K562 (cell line): Measurements from ENCODE around the gene S100G. TPM values are rescaled to one million over a fixed set of nuclear protein-coding genes. Genes with fewer than 3 reads are reported as not detected.
"Not testable (repeated sequence)": the region's sequence is repeated elsewhere in the genome, so short reads cannot be mapped to it uniquely, and the experiment has no call there.

Source experiments
- ATAC-seq: fragments of 200-7000 bp; cut with Tn5 transposase; 3 replicates; pipeline ENCODE4 v1.9.1; 2020; ENCODE audit warnings: moderate library complexity
- BruUV-seq: library from RNA; stranded (reverse); fragments of 400-500 nt; replicated peaks from 2 replicates; lab custom pipeline; 2021; lab: Mats Ljungman, UMichigan
- CTCF ChIA-PET: fragments of 300-600 bp; formaldehyde crosslinking; extraction: SDS; loops from one replicate; lab custom pipeline; 2021; ENCODE audit warnings: low intra/inter-chr PET ratio; lab: Yijun Ruan, JAX
- POLR2A ChIA-PET: fragments of 300-600, 350-650 bp; sonication (Branson Sonifier 250); formaldehyde crosslinking; extraction: SDS; loops from one replicate; lab custom pipeline; 2021; ENCODE audit warnings: antibody characterized with exemption, inconsistent platforms; lab: Yijun Ruan, JAX
- DNase-seq, 4 experiments: peaks; one replicate each; pipeline versions ENCODE4 v3.0.0 to v3.0.0-alpha.2; 2011 to 2018; ENCODE audit warnings: low spot score in 3 of 4, mixed read lengths in 3 of 4; ENCODE audit errors: extremely low read depth in 1 of 4
- FAIRE-seq: peaks from 2 replicates; lab custom pipeline; 2011; peaks lifted over from hg19 to GRCh38; lab: Jason Lieb, UNC
- H2AFZ ChIP-seq: 2 replicates; pipeline ENCODE4 v1.6.0; 2011; ENCODE audit warnings: low read depth, low read length, control low read depth, inconsistent platforms
- H3K27ac ChIP-seq: fragments of 200-600 bp; 3 replicates; pipeline ENCODE4 v1.8.0; 2011; ENCODE audit warnings: low read depth, mild to moderate bottlenecking, control low read depth, inconsistent platforms, low read length, moderate library complexity, mixed read lengths; ENCODE audit errors: extremely low read depth
- H3K27me3 ChIP-seq, 2 experiments: fragments of 300-600 bp in 1 of 2; 2 replicates in 1 of 2; 3 replicates in 1 of 2; pipeline versions ENCODE4 v1.6.0 to v1.8.0; 2011; ENCODE audit warnings: inconsistent platforms in 2 of 2, low read length in 2 of 2, mild to moderate bottlenecking in 1 of 2, mixed read lengths in 1 of 2, moderate library complexity in 1 of 2; ENCODE audit not compliant: control insufficient read depth in 2 of 2, insufficient read depth in 2 of 2
- H3K36me3 ChIP-seq: fragments of 300-600 bp; 3 replicates; pipeline ENCODE4 v1.8.0; 2011; ENCODE audit warnings: mild to moderate bottlenecking, low read length, inconsistent platforms; ENCODE audit not compliant: control insufficient read depth, insufficient read depth
- H3K4me1 ChIP-seq, 2 experiments: fragments of 200-600 bp in 1 of 2; replicated peaks in 1 of 2; 2 replicates in 1 of 2; 3 replicates in 1 of 2; pipeline versions ENCODE4 v1.5.1 to v1.8.0; 2011; ENCODE audit warnings: inconsistent platforms in 2 of 2, low read length in 2 of 2, mild to moderate bottlenecking in 1 of 2, mixed read lengths in 1 of 2, moderate library complexity in 1 of 2; ENCODE audit not compliant: control insufficient read depth in 2 of 2, insufficient read depth in 2 of 2
- H3K4me2 ChIP-seq: 2 replicates; pipeline ENCODE4 v1.6.1; 2011; ENCODE audit warnings: low read length, control low read depth, inconsistent platforms, mixed read lengths; ENCODE audit not compliant: insufficient read depth
- H3K4me3 ChIP-seq: fragments of 200-600 bp; sonication (generic), shearing (Covaris generic); 2 replicates; pipeline ENCODE4 v1.5.1; 2016; ENCODE audit warnings: control low read depth, inconsistent platforms
- H3K79me2 ChIP-seq: fragments of 200-600 bp; 3 replicates; pipeline ENCODE4 v1.8.0; 2011; ENCODE audit warnings: low read length, inconsistent platforms; ENCODE audit not compliant: control insufficient read depth, insufficient read depth
- H3K9ac ChIP-seq, 2 experiments: 2 replicates each; pipeline versions ENCODE4 v1.6.0 to v1.6.1; 2011; ENCODE audit warnings: low read depth in 2 of 2, low read length in 2 of 2, control low read depth in 1 of 2, inconsistent platforms in 1 of 2, mild to moderate bottlenecking in 1 of 2, mixed read lengths in 1 of 2; ENCODE audit not compliant: insufficient read depth in 1 of 2
- H3K9me1 ChIP-seq: one replicate; pipeline ENCODE4 v1.6.0; 2011; ENCODE audit warnings: inconsistent platforms, mild to moderate bottlenecking, low read length, moderate library complexity; ENCODE audit not compliant: control insufficient read depth, insufficient read depth
- H3K9me3 ChIP-seq: replicated peaks from 2 replicates; pipeline ENCODE4 v1.5.1; 2011; ENCODE audit warnings: low read depth, low read length, inconsistent platforms; ENCODE audit not compliant: control insufficient read depth, insufficient read depth
- H4K20me1 ChIP-seq: replicated peaks from 2 replicates; pipeline ENCODE4 v1.6.1; 2011; ENCODE audit warnings: low read length, inconsistent platforms, mixed read lengths; ENCODE audit not compliant: control insufficient read depth, insufficient read depth
- BRCA1 ChIP-seq, 2 experiments: fragments of 450-650 bp in 1 of 2; sonication (generic) in 1 of 2; formaldehyde crosslinking in 1 of 2; IDR thresholded peaks; 2 replicates each; pipeline versions ENCODE4 v1.5.0 to v1.6.1; 2017 to 2020; ENCODE audit warnings: mild to moderate bottlenecking in 1 of 2, missing genetic modification reagents in 1 of 2
- CHD2 ChIP-seq: IDR thresholded peaks from 2 replicates; pipeline ENCODE4 v1.6.1; 2011; ENCODE audit warnings: low read depth, low read length
- HMGN3 ChIP-seq: IDR thresholded peaks from 2 replicates; pipeline ENCODE4 v1.6.1; 2011; ENCODE audit warnings: borderline replicate concordance, low read depth, mild to moderate bottlenecking, mixed read lengths, low read length; ENCODE audit not compliant: insufficient read length; ENCODE audit errors: extremely low read depth
- RBM25 ChIP-seq: fragments of 200-400 bp; formaldehyde crosslinking; IDR thresholded peaks from 2 replicates; pipeline ENCODE4 v1.6.1; 2018; ENCODE audit warnings: low read length, low read depth, moderate library complexity; ENCODE audit not compliant: severe bottlenecking
- WGBS: fragments of 100-300 bp; shearing (Covaris generic); methylation state at CpG from one replicate; pipeline ENCODE4 v1.1.6; 2016; ENCODE audit warnings: low coverage, mixed read lengths; ENCODE audit not compliant: insufficient coverage; ENCODE audit errors: missing lambda C conversion rate; 5-methylcytosine and 5-hydroxymethylcytosine counted together
- in situ Hi-C: fragments of 300-500 bp; cut with MboI; formaldehyde crosslinking; loops from 4 replicates; pipeline ENCODE4 v1.15.0; 2018; ENCODE audit warnings: inconsistent platforms, mixed read lengths
- intact Hi-C: fragments of 100-400 bp; cut with micrococcal nuclease; formaldehyde crosslinking; loops from 2 replicates; pipeline ENCODE4 v1.14.2; 2022
- polyA plus RNA-seq, 8 experiments: library from polyadenylated mRNA; depleted of rRNA in 4 of 8; stranded (reverse) in 5 of 8; unstranded in 3 of 8; fragments of >200 nt; fragmentation: Nextera tagmentation in 2 of 8; fragmentation: Illumina TruSeq in 1 of 8; extraction: Ambion mirVana in 2 of 8; extraction: Trizol in 1 of 8; gene quantifications; 2 replicates each; pipeline versions ENCODE4 v1.2.1 to v1.2.3, GENCODE V29; 2011 to 2014; ENCODE audit warnings: inconsistent platforms in 1 of 8, missing spikeins in 1 of 8
- total RNA-seq, 7 experiments: library from RNA; depleted of rRNA in 6 of 7; stranded (reverse); fragments of >200 nt in 6 of 7; fragmentation: Illumina TruSeq in 2 of 7; extraction: Trizol in 2 of 7; gene quantifications; 2 replicates each; pipeline versions ENCODE4 v1.2.1 to v1.2.3, GENCODE V29; 2011 to 2021; ENCODE audit warnings: low replicate concordance in 1 of 7

Gene S100G
- total and polyA plus RNA-seq, 9 of the 15 experiments (the other 6 are each of a cell fraction or from before 2014, with no cell fraction given): not detected

- no peak overlapping the region for H3K9ac ChIP-seq
- H3K9me3 ChIP-seq: no peaks in the 10 kb centered on the region
- H3K4me2 ChIP-seq: no peak overlapping the region
- 67% methylated on average over 1 of the region's 1 CpG for WGBS
- BruUV-seq: no TSS peak
- H4K20me1 ChIP-seq: no peaks in the 10 kb centered on the region
- FAIRE-seq (no peak), DNase-seq (no peak), ATAC-seq (no peak)
- H3K4me3 ChIP-seq: no peak overlapping the region
- in situ Hi-C loops (no loop called here), intact Hi-C loops (no loop called here)
- no peaks in the 10 kb centered on the region for H3K79me2 ChIP-seq
- no peak overlapping the region for H2AFZ ChIP-seq
- H3K4me1 ChIP-seq: peaks cover 0 to under 1% of the 10 kb centered on the region in 2 experiments; a peak in 1 of 5 replicates
- H3K36me3 ChIP-seq: peaks cover 12% of the 10 kb centered on the region; the same call in 1 of the 3 replicates
- H3K9me1 ChIP-seq: no peaks in the 10 kb centered on the region
- CTCF ChIA-PET: no interaction called here
- no peak overlapping the region for H3K27ac ChIP-seq
- POLR2A ChIA-PET: no interaction called here
- no peaks in the 10 kb centered on the region for H3K27me3 ChIP-seq
- TF ChIP-seq BRCA1 (IDR thresholded peaks at IDR 0.05) (no peak), BRCA1 (CRISPR knock-in tag; IDR thresholded peaks at IDR 0.05) (no peak), HMGN3 (no peak), CHD2 (no peak), RBM25 (no peak)
- TF ChIP-seq, all 486 proteins: peak for 0
Observed at GRCh38 chrX:16610121-16610621, 39.8 kb upstream of the S100G start.

- peaks cover 12% of the 10 kb centered on the region; the same call in 1 of the 3 replicates for H3K36me3 ChIP-seq
- not testable (repeated sequence) for DNase-seq
Observed at GRCh38 chrX:16610654-16611053, 39.3 kb upstream of the S100G start.

More at GRCh38 chrX:16610654-16611053, 39.3 kb upstream of the S100G start:
- H3K9me1 ChIP-seq, FAIRE-seq, H3K9me3 ChIP-seq, H3K4me1 ChIP-seq, H2AFZ ChIP-seq, H3K4me2 ChIP-seq, H3K4me3 ChIP-seq, intact Hi-C loops, ATAC-seq, BruUV-seq, H3K79me2 ChIP-seq, H4K20me1 ChIP-seq, H3K9ac ChIP-seq, H3K27ac ChIP-seq, CTCF ChIA-PET, in situ Hi-C loops, H3K27me3 ChIP-seq: not testable (repeated sequence)
- POLR2A ChIA-PET: interaction anchor here (0.6 kb wide), 1 partner anchor 101 kb away, joined by 3 read pairs; no protein-coding TSS in a partner anchor
- WGBS: 41% methylated on average over 3 of the region's 3 CpGs
